Measurements from ENCODE around the gene HES3.

- no peak for TF ChIP-seq POLR2A (IDR thresholded peaks at IDR 0.05; ENCODE audit: low read length)
- no peak for TF ChIP-seq GATA1 (IDR thresholded peaks at IDR 0.05; ENCODE audit: low read depth, low read length)
These were observed 19.3 kb upstream of the HES3 start for GRCh38 chr1:6224718-6225117.
